CD4-positive, CD25-positive, alpha-beta regulatory T cell (primary cell): Measurements from ENCODE around the gene PAK6. TPM values are rescaled to one million over a fixed set of nuclear protein-coding genes. Genes with fewer than 3 reads are reported as not detected.
A peak's percentile ranks its signal among the peaks of the same experiment; 100 is the strongest.

Experiments
- ATAC-seq, 2 donors: fragments of 150-1000 bp; cut with Tn5 transposase; one replicate each; pipeline ENCODE4 v1.10.0; 2021; ENCODE audit warnings: low read depth in 2 of 2, moderate number of reproducible peaks in 2 of 2, moderate library complexity in 1 of 2
- DNase-seq, 3 donors: peaks; one replicate each; pipeline versions ENCODE4 v3.0.0 to v3.0.0-alpha.2; 2012 to 2022; ENCODE audit warnings: mixed read lengths in 1 of 3
- H3K27ac ChIP-seq: one replicate; pipeline ENCODE4 v1.7.0; 2013; ENCODE audit warnings: mild to moderate bottlenecking, low read length; ENCODE audit not compliant: insufficient read depth, poor library complexity, severe bottlenecking
- H3K27me3 ChIP-seq: one replicate; pipeline ENCODE4 v1.7.0; 2013; ENCODE audit warnings: low read length; ENCODE audit not compliant: control insufficient read depth, insufficient read depth
- H3K36me3 ChIP-seq: one replicate; pipeline ENCODE4 v1.7.0; 2013; ENCODE audit warnings: mild to moderate bottlenecking, low read length, moderate library complexity; ENCODE audit not compliant: control insufficient read depth, insufficient read depth
- H3K4me1 ChIP-seq: 2 replicates; pipeline ENCODE4 v1.7.0; 2013; ENCODE audit warnings: mild to moderate bottlenecking, low read length; ENCODE audit not compliant: insufficient read depth, control insufficient read depth, poor library complexity, severe bottlenecking
- H3K4me3 ChIP-seq: one replicate; pipeline ENCODE4 v1.7.0; 2013; ENCODE audit warnings: low read depth, mild to moderate bottlenecking, low read length, moderate library complexity
- H3K9me3 ChIP-seq, 2 experiments: 1 replicate in 1 of 2; 2 replicates in 1 of 2; pipeline ENCODE4 v1.7.0; 2013; ENCODE audit warnings: low read length in 2 of 2, mild to moderate bottlenecking in 1 of 2, moderate library complexity in 1 of 2; ENCODE audit not compliant: control insufficient read depth in 2 of 2
- H3K27ac Mint-ChIP-seq, 3 donors: one replicate each; pipeline ENCODE4 v1.8.0; 2020 to 2022; ENCODE audit warnings: mild to moderate bottlenecking in 3 of 3, mixed read lengths in 3 of 3, moderate library complexity in 2 of 3
- H3K27me3 Mint-ChIP-seq: one replicate; pipeline ENCODE4 v1.8.0; 2022; ENCODE audit warnings: mild to moderate bottlenecking, mixed read lengths
- H3K36me3 Mint-ChIP-seq: one replicate; pipeline ENCODE4 v1.8.0; 2020; ENCODE audit warnings: mixed read lengths
- H3K4me1 Mint-ChIP-seq, 4 donors: one replicate each; pipeline ENCODE4 v1.8.0; 2020 to 2022; ENCODE audit warnings: mixed read lengths in 4 of 4, mild to moderate bottlenecking in 1 of 4
- H3K4me3 Mint-ChIP-seq, 4 donors: one replicate each; pipeline ENCODE4 v1.8.0; 2020 to 2022; ENCODE audit warnings: mild to moderate bottlenecking in 4 of 4, mixed read lengths in 4 of 4, moderate library complexity in 3 of 4
- H3K9me3 Mint-ChIP-seq, 7 donors: one replicate each; pipeline ENCODE4 v1.8.0; 2020 to 2022; ENCODE audit warnings: mixed read lengths in 7 of 7, mild to moderate bottlenecking in 3 of 7, moderate library complexity in 2 of 7
- polyA plus RNA-seq, 4 donors: library from polyadenylated mRNA; unstranded; fragments of 300-500 nt; fragmentation: Illumina TruSeq; gene quantifications; one replicate each; pipeline ENCODE4 v1.2.3, GENCODE V29; 2021
- total RNA-seq: library from RNA; stranded (reverse); gene quantifications from one replicate; pipeline ENCODE4 v1.2.3, GENCODE V29; 2022

The PAK6 gene
- total and polyA plus RNA-seq, 5 donors from 2014 or later: not detected

- H3K27me3 ChIP-seq: peaks cover 10% of the 10 kb centered on the region
Observed at GRCh38 chr15:40249477-40250303, 10.8 kb downstream of the PAK6 start.

GRCh38 chr15:40250304-40250656, 11.4 kb downstream of the PAK6 start:
- Histone ChIP-seq H3K4me1 (peaks cover 16% of the 10 kb centered on the region), H3K9me3 (no peaks in the 10 kb centered on the region), H3K4me3 (no peak overlapping the region), H3K27me3 (peaks cover 10% of the 10 kb centered on the region), H3K27ac (no peak overlapping the region), H3K36me3 (no peaks in the 10 kb centered on the region)
- ATAC-seq (no peak), DNase-seq (no peak)
- Mint-ChIP-seq H3K27me3 (peaks cover 68% of the 10 kb centered on the region), H3K9me3 (no peaks in the 10 kb centered on the region), H3K4me1 (peaks cover 0 to 9% (median 4%) of the 10 kb centered on the region in 4 donors), H3K36me3 (no peaks in the 10 kb centered on the region), H3K4me3 (no peak overlapping the region), H3K27ac (no peak overlapping the region)

More at GRCh38 chr15:40249477-40250303, 10.8 kb downstream of the PAK6 start:
- Histone ChIP-seq H3K36me3 (no peaks in the 10 kb centered on the region), H3K4me1 (peaks cover 16% of the 10 kb centered on the region), H3K9me3 (no peaks in the 10 kb centered on the region), H3K4me3 (no peak overlapping the region), H3K27ac (no peak overlapping the region)
- H3K27me3 Mint-ChIP-seq: peaks cover 62% of the 10 kb centered on the region
- H3K9me3 Mint-ChIP-seq: no peaks in the 10 kb centered on the region
- H3K36me3 Mint-ChIP-seq: no peaks in the 10 kb centered on the region
- no peak for ATAC-seq
- no peak overlapping the region for H3K27ac Mint-ChIP-seq
- DNase-seq: no peak
- H3K4me3 Mint-ChIP-seq: no peak overlapping the region
- H3K4me1 Mint-ChIP-seq: peaks cover 0 to 9% (median 4%) of the 10 kb centered on the region in 4 donors

- Mint-ChIP-seq H3K36me3 (no peaks in the 10 kb centered on the region), H3K27ac (no peak overlapping the region), H3K9me3 (no peaks in the 10 kb centered on the region), H3K4me3 (peak overlapping the region in 3 of 4 donors; percentile 4 to 63 (median 13)), H3K4me1 (peaks cover 0 to 9% (median 4%) of the 10 kb centered on the region in 4 donors), H3K27me3 (peaks cover 73% of the 10 kb centered on the region)
- Histone ChIP-seq H3K27ac (no peak overlapping the region), H3K27me3 (peaks cover 10% of the 10 kb centered on the region), H3K36me3 (no peaks in the 10 kb centered on the region), H3K9me3 (no peaks in the 10 kb centered on the region), H3K4me1 (peaks cover 16% of the 10 kb centered on the region), H3K4me3 (no peak overlapping the region)
- ATAC-seq: no peak
- no peak for DNase-seq
Observed at GRCh38 chr15:40250771-40251483, 12.1 kb downstream of the PAK6 start.

- H3K4me3 Mint-ChIP-seq: peak overlapping the region; percentile 4 to 63 (median 35)
- no peak overlapping the region for H3K27ac Mint-ChIP-seq
Observed at GRCh38 chr15:40251486-40252140, 12.8 kb downstream of the PAK6 start.

GRCh38 chr15:40252141-40252437, 13.2 kb downstream of the PAK6 start:
- Histone ChIP-seq H3K4me1 (peaks cover 16% of the 10 kb centered on the region), H3K27ac (no peak overlapping the region), H3K9me3 (no peaks in the 10 kb centered on the region), H3K36me3 (no peaks in the 10 kb centered on the region), H3K27me3 (peaks cover 10% of the 10 kb centered on the region), H3K4me3 (no peak overlapping the region)
- H3K36me3 Mint-ChIP-seq: no peaks in the 10 kb centered on the region
- no peak for ATAC-seq
- H3K4me3 Mint-ChIP-seq: no peak overlapping the region
- no peak overlapping the region for H3K27ac Mint-ChIP-seq
- H3K27me3 Mint-ChIP-seq: peaks cover 61% of the 10 kb centered on the region
- no peaks in the 10 kb centered on the region for H3K9me3 Mint-ChIP-seq
- peaks cover 0 to 9% (median 4%) of the 10 kb centered on the region in 4 donors for H3K4me1 Mint-ChIP-seq
- DNase-seq: no peak

More at GRCh38 chr15:40251486-40252140, 12.8 kb downstream of the PAK6 start:
- Mint-ChIP-seq H3K36me3 (no peaks in the 10 kb centered on the region), H3K9me3 (no peaks in the 10 kb centered on the region), H3K4me1 (peaks cover 0 to 9% (median 4%) of the 10 kb centered on the region in 4 donors), H3K27me3 (peaks cover 66% of the 10 kb centered on the region)
- no peak overlapping the region for H3K4me3 ChIP-seq
- H3K9me3 ChIP-seq: no peaks in the 10 kb centered on the region
- no peak overlapping the region for H3K27ac ChIP-seq
- no peaks in the 10 kb centered on the region for H3K36me3 ChIP-seq
- ATAC-seq (no peak), DNase-seq (no peak)
- H3K27me3 ChIP-seq: peaks cover 10% of the 10 kb centered on the region
- peaks cover 16% of the 10 kb centered on the region for H3K4me1 ChIP-seq

GRCh38 chr15:40252438-40253166, 13.7 kb downstream of the PAK6 start:
- Mint-ChIP-seq H3K4me3 (peak overlapping the region in 3 of 4 donors; percentile 56 to 69 (median 69)), H3K9me3 (no peaks in the 10 kb centered on the region), H3K4me1 (peaks cover 0 to 9% (median 4%) of the 10 kb centered on the region in 4 donors), H3K36me3 (no peaks in the 10 kb centered on the region), H3K27ac (no peak overlapping the region), H3K27me3 (peaks cover 61% of the 10 kb centered on the region)
- no peaks in the 10 kb centered on the region for H3K9me3 ChIP-seq
- H3K27ac ChIP-seq: no peak overlapping the region
- no peak overlapping the region for H3K4me3 ChIP-seq
- peak in 1 of 3 donors; percentile 25 for DNase-seq
- H3K27me3 ChIP-seq: peaks cover 10% of the 10 kb centered on the region
- no peaks in the 10 kb centered on the region for H3K36me3 ChIP-seq
- H3K4me1 ChIP-seq: peaks cover 16% of the 10 kb centered on the region
- no peak for ATAC-seq

- no peaks in the 10 kb centered on the region for H3K36me3 Mint-ChIP-seq
- Histone ChIP-seq H3K27me3 (peaks cover 10% of the 10 kb centered on the region), H3K4me1 (peaks cover 16% of the 10 kb centered on the region), H3K4me3 (no peak overlapping the region), H3K9me3 (no peaks in the 10 kb centered on the region), H3K36me3 (no peaks in the 10 kb centered on the region), H3K27ac (no peak overlapping the region)
- peaks cover 0 to 9% (median 4%) of the 10 kb centered on the region in 4 donors for H3K4me1 Mint-ChIP-seq
- no peaks in the 10 kb centered on the region for H3K9me3 Mint-ChIP-seq
- H3K4me3 Mint-ChIP-seq: peak overlapping the region; percentile 5 to 69 (median 62)
- peak in 1 of 3 donors; percentile 13 for DNase-seq
- ATAC-seq: no peak
- H3K27ac Mint-ChIP-seq: no peak overlapping the region
- peaks cover 61% of the 10 kb centered on the region for H3K27me3 Mint-ChIP-seq
Observed at GRCh38 chr15:40253167-40253790, 14.4 kb downstream of the PAK6 start.
